Activated CD8-positive, alpha-beta T cell treated with anti-CD3 and anti-CD28 coated beads, Interleukin-2, amount 10 ng/mL, durations not matched to agents 7 days and 5 days (primary cell): ENCODE results near the gene POU2AF2. TPM values are rescaled to one million over a fixed set of nuclear protein-coding genes. Genes with fewer than 3 reads are reported as not detected.
"Not testable (repeated sequence)": the region's sequence is repeated elsewhere in the genome, so short reads cannot be mapped to it uniquely, and the experiment has no call there.

Source experiments
- ATAC-seq: fragments of 150-1000 bp; cut with Tn5 transposase; one replicate; pipeline ENCODE4 v1.10.0; 2021; ENCODE audit warnings: moderate library complexity
- CTCF ChIA-PET: fragments of 350-600 bp; sonication (Branson Sonifier 250); formaldehyde crosslinking; loops from one replicate; lab custom pipeline; 2021; ENCODE audit warnings: antibody characterized with exemption; lab: Charles Lee
- POLR2A ChIA-PET: fragments of 350-600 bp; sonication (Branson Sonifier 250); formaldehyde crosslinking; loops from one replicate; lab custom pipeline; 2021; ENCODE audit warnings: antibody characterized with exemption; lab: Charles Lee
- DNase-seq: peaks from one replicate; pipeline ENCODE4 v3.0.0-alpha.2; 2020
- H3K27ac Mint-ChIP-seq: one replicate; pipeline ENCODE4 v1.8.0; 2021; ENCODE audit warnings: mild to moderate bottlenecking, mixed read lengths
- H3K27me3 Mint-ChIP-seq: one replicate; pipeline ENCODE4 v1.8.0; 2021; ENCODE audit warnings: low read depth, mixed read lengths
- H3K36me3 Mint-ChIP-seq: one replicate; pipeline ENCODE4 v1.8.0; 2021; ENCODE audit warnings: low read depth, mixed read lengths
- H3K4me1 Mint-ChIP-seq: one replicate; pipeline ENCODE4 v1.8.0; 2021; ENCODE audit warnings: low read depth, mixed read lengths
- H3K4me3 Mint-ChIP-seq: one replicate; pipeline ENCODE4 v1.8.0; 2021; ENCODE audit warnings: mild to moderate bottlenecking, mixed read lengths
- H3K9me3 Mint-ChIP-seq: one replicate; pipeline ENCODE4 v1.8.0; 2022; ENCODE audit warnings: mixed read lengths; ENCODE audit not compliant: insufficient read depth
- total RNA-seq, 2 experiments: library from RNA; stranded (reverse); gene quantifications; one replicate each; pipeline ENCODE4 v1.2.3, GENCODE V29; 2021

The POU2AF2 gene, protein sequence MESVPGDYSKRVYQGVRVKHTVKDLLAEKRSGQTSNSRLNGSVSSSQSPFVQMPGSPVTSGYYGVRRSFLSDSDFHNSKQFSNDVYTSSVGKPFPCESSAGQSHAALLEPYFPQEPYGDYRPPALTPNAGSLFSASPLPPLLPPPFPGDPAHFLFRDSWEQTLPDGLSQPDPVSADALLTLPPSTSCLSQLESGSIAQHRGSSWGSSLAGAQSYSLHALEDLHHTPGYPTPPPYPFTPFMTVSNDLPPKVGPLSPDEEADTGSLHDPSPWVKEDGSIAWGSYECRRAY
- not detected for total RNA-seq

DNA sequence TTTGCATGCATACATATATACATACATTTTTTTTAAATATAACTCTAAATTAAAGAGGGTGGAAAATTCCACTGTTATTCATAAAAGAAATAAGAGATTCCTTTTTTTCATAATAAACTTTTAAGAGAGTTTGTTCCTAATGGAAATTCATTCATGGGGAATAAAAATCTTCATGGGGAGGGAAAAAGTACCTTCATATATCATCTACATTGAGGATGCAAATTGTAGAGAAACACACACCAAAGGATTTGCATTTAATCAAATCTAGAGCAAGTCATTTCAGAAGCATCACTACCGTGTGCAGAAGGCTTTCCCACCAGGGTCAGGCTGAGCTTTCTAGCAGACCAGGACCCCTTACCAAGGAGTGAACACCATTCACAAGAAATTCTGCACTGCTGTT lies at the start of gene POU2AF2:
POU2AF2 (plus strand) TSS at position 301 of the 400 bp plus-strand sequence. CDS start 129 bp downstream, outside the sequence.
- peaks cover 36% of the 10 kb centered on the region for H3K27me3 Mint-ChIP-seq
- no peak within 1 kb of the TSS for H3K4me3 Mint-ChIP-seq
- ATAC-seq (no peak), DNase-seq (no peak)
- no peaks in the 10 kb centered on the region for H3K36me3 Mint-ChIP-seq
- POLR2A ChIA-PET: no interaction called here
- H3K9me3 Mint-ChIP-seq: no peaks in the 10 kb centered on the region
- H3K4me1 Mint-ChIP-seq: no peaks in the 10 kb centered on the region
- no peak within 1 kb of the TSS for H3K27ac Mint-ChIP-seq
- CTCF ChIA-PET: no interaction called here

DNA sequence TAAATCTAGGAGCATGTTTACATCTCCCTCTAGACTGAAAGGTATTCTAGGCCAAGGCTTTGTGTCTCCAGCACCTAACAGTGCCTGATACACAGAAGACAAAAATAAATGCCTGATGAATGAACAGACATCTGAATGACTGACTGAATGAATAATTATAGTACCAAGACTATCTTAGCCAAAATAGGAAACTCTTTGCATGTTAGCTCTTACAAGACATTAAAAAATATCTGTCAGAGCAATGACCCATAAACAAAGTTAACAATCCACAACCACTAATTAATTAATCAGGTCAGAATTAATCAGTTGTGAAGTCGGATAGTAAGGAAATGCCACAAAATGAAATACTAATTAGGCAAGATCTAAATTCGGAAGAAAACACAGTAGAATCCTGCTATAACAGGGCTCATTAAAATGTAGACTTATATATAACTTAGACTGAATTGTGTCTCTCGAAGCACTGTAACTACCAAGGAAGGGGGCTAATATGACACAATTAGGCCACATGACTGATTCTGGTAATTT lies 45.5 kb upstream of the POU2AF2 start:
- H3K36me3 Mint-ChIP-seq: no peaks in the 10 kb centered on the region

DNA sequence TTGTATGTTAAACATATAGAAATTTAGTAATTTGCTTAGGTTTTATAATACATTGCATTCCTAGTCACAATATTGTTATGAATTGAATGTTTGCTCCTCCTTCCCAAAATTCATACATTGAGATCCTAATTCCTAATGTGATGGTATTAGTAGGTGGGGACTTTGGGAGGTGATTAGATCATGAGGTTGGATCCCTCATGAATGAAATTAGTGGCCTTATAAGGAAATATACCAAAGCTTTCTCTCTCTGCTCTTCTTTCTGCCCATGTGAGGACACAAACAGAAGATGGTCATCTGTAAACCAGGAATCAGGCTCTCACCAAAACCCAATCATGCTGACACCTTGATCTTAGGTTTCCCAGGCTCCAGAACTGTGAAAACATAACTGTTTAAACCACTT lies 41.3 kb upstream of the POU2AF2 start:
- no peak for DNase-seq
- ChIA-PET CTCF (no interaction called here), POLR2A (no interaction called here)
- Mint-ChIP-seq H3K27ac (no peak overlapping the region), H3K9me3 (no peaks in the 10 kb centered on the region), H3K4me1 (no peaks in the 10 kb centered on the region), H3K36me3 (no peaks in the 10 kb centered on the region), H3K27me3 (peaks cover 18% of the 10 kb centered on the region), H3K4me3 (no peak overlapping the region)
- ATAC-seq: no peak

More for the DNA sequence above, 45.5 kb upstream of the POU2AF2 start:
- Mint-ChIP-seq H3K27ac (no peak overlapping the region), H3K27me3 (peaks cover 22% of the 10 kb centered on the region), H3K9me3 (no peaks in the 10 kb centered on the region), H3K4me3 (no peak overlapping the region), H3K4me1 (no peaks in the 10 kb centered on the region)
- POLR2A ChIA-PET: no interaction called here
- CTCF ChIA-PET: interaction anchor here (0.6 kb wide), 1 partner anchor 295 kb away, joined by 3 read pairs; no protein-coding TSS in a partner anchor
- ATAC-seq: no peak
- DNase-seq: no peak

DNA sequence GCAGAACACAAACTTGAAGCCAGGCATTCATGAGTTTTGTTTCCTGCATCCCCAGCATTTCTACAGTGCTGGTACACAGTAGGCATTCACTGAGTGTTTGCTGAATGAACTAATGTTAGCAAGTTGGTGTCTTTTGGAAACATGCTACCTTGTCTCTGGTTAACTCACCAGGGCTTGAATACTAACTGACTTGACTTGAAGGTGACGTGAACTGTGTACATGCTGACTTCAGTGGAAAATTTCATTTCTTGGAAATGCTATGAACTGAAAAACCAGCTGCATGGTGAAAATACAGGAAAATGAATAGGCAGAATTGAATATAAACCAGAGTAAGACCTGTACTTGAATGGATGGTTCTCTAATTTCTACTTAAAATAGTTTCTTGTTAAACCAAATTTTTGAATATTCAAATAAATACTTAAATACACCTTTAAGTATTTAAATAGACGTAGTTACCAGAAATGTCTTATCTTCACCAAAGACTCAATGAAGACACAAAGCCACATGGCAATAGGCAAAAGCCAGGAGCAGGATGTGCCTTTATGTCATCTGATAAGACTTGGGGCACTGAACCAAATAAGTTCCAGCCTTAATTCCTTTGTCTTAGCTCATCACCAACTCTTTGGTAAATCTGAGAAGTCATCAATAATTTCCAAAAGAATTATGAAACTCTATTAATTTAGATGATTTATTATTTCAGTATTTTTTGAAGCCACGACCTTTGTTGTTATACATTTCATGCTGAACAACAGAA lies 39.7 kb upstream of the POU2AF2 start:
- Mint-ChIP-seq H3K4me3 (no peak overlapping the region), H3K4me1 (no peaks in the 10 kb centered on the region), H3K27me3 (peaks cover 14% of the 10 kb centered on the region), H3K9me3 (no peaks in the 10 kb centered on the region), H3K27ac (no peak overlapping the region), H3K36me3 (no peaks in the 10 kb centered on the region)
- POLR2A ChIA-PET: no interaction called here
- no peak for ATAC-seq
- CTCF ChIA-PET: no interaction called here
- no peak for DNase-seq

DNA sequence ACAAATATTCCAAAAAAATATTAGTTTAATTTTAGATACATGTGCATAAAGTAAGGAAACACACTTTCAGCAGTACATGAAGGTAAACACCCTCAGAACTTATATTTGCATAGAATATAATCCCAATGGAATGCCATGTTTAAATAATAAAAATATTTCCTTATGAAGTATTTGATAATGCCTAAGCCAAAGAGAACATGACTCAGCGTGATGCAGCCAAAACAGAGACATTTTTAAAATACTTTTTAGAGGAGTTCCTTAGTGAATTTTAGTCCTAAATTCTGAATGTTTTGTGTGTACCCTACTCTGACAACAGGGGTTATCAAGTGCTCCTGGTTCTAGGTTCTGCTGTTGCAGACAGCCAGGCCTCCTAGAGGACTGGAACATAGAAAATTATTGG lies 39.1 kb upstream of the POU2AF2 start:
- no peak overlapping the region for H3K4me3 Mint-ChIP-seq
- CTCF ChIA-PET: no interaction called here
- no peaks in the 10 kb centered on the region for H3K36me3 Mint-ChIP-seq
- POLR2A ChIA-PET: no interaction called here
- no peaks in the 10 kb centered on the region for H3K9me3 Mint-ChIP-seq
- peaks cover 15% of the 10 kb centered on the region for H3K27me3 Mint-ChIP-seq
- ATAC-seq (no peak), DNase-seq (no peak)
- H3K27ac Mint-ChIP-seq: no peak overlapping the region
- H3K4me1 Mint-ChIP-seq: no peaks in the 10 kb centered on the region

DNA sequence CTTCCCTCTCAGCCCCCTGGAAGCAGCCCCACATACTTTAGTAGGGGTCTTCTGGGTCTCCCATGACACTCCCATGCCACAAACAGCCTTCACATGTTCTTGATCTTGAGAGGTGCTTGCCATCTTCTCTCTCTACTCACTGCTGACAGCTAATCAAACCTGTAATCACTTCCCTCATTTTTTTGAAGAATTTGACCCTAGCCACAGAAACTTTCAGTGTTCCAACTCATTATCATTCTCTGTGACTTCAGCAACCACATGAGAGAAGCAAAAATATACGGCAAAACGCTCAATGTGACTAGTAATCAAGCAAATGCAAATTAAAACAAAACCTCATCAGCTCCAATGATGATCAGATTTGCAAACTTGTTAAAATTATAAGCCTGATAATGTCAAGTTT lies 38.3 kb upstream of the POU2AF2 start:
- Mint-ChIP-seq H3K27ac (no peak overlapping the region), H3K4me1 (no peaks in the 10 kb centered on the region), H3K4me3 (no peak overlapping the region), H3K36me3 (no peaks in the 10 kb centered on the region), H3K27me3 (peaks cover 15% of the 10 kb centered on the region), H3K9me3 (no peaks in the 10 kb centered on the region)
- DNase-seq (no peak), ATAC-seq (no peak)
- ChIA-PET POLR2A (no interaction called here), CTCF (no interaction called here)

DNA sequence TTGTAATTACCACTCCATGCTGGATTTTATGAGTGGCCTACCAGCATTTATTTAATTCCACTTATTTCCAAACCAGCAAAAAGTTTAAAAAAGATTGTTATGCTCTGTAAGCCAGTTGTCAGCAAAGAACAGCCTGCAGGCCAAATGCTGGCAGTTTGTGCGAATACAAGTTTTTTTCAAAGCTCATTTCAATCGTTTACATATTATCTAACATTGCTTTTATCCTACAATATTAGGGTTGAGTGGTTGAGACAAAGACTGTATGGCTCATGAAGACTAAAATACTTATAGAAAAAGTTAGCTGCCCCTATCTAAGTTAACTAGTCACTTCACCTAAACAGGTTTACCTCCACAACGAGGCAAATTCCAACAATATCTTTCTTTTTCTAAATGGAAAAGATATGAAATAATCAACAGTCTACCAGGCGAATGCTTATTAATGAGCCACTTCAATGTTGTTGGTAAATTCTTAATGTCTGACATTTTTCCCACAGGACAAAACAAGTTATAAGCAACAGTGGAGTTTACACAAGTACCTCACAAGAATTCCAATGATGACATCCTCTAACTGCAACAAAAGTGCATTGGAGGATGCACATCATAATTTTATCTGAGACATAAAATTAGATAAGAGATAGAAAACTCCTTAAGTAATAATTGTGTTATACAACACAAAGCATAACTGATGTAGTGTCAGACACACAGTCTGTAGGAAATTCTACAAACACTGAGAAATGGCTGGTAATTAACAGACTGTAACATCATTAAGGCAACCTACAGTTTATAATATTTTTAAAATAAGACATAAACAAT lies 35.8 kb upstream of the POU2AF2 start:
- no peak overlapping the region for H3K27ac Mint-ChIP-seq
- H3K9me3 Mint-ChIP-seq: no peaks in the 10 kb centered on the region
- DNase-seq: no peak
- H3K4me1 Mint-ChIP-seq: no peaks in the 10 kb centered on the region
- no peak for ATAC-seq
- H3K36me3 Mint-ChIP-seq: no peaks in the 10 kb centered on the region
- POLR2A ChIA-PET: no interaction called here
- CTCF ChIA-PET: interaction anchor here (1.5 kb wide), 1 partner anchor 21 kb away, joined by 6 read pairs; no protein-coding TSS in a partner anchor
- H3K4me3 Mint-ChIP-seq: no peak overlapping the region
- H3K27me3 Mint-ChIP-seq: peaks cover 15% of the 10 kb centered on the region

DNA sequence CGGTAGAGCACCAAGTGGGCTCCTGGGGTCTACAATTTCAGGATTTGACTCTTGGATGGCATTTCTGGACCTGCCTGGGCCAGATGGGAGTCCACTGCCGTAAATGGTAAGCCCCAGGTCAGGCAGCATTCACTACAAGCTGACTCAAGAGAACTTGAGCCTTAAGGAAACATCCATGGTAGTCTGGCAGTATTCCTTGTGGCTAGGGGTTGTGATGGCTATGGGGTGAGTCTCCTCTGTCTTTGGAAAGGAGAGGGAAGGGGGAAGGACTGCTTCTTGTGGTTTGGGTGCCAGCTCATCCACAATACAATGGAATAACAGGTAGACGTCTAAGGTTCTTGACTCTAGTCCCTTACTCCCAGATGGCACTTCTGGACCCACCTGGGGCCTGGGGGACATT lies 32.3 kb upstream of the POU2AF2 start:
- ATAC-seq (no peak), DNase-seq (no peak)
- Mint-ChIP-seq H3K27me3 (peaks cover 33% of the 10 kb centered on the region), H3K9me3 (no peaks in the 10 kb centered on the region), H3K4me3 (no peak overlapping the region), H3K36me3 (no peaks in the 10 kb centered on the region), H3K27ac (no peak overlapping the region), H3K4me1 (no peaks in the 10 kb centered on the region)
- POLR2A ChIA-PET: no interaction called here
- CTCF ChIA-PET: no interaction called here

DNA sequence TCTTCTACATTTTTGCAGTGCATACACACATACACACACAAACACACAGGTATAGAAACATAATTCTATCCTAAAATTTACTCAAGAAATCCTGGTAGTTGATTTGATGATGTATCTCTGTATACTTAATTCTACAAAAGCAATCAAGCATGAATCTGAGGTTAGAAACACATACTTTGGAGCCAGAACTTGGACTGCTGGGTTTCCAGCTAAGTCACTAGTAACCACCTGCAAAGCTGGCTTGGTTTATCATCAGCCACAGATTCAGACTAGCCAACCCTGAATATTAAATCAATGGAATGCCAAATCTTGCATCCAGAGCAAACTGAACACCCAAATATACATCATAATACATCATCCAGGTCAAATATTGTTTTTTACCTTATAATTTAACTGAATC lies 24.8 kb upstream of the POU2AF2 start:
- no peak for ATAC-seq
- Mint-ChIP-seq H3K27me3 (peaks cover 54% of the 10 kb centered on the region), H3K36me3 (no peaks in the 10 kb centered on the region), H3K4me1 (peaks cover 19% of the 10 kb centered on the region), H3K27ac (no peak overlapping the region), H3K4me3 (no peak overlapping the region), H3K9me3 (no peaks in the 10 kb centered on the region)
- CTCF ChIA-PET: interaction anchor here (2.6 kb wide), 1 partner anchor 10 kb away, joined by 13 read pairs; no protein-coding TSS in a partner anchor
- POLR2A ChIA-PET: no interaction called here
- DNase-seq: no peak

DNA sequence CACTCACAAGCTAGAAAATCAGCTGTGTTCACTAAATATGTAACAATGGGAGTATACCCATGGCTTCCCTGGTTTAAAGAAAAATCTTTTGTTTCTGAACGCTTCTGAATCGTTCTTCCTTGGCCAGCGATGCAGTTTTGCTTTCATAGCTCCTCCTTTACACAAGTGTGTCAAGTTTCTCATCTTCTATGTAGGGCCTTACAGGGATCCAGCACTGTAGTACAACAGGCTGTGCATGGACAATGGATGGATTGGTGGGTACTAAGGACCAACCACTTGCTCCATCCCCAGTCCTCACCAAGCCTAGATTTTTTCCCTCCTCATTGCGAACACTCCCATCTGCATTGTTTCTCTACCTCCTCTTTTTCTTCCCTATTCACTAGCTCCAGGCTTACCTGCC lies 24.3 kb upstream of the POU2AF2 start:
- no peak for ATAC-seq
- peaks cover 19% of the 10 kb centered on the region for H3K4me1 Mint-ChIP-seq
- DNase-seq: no peak
- CTCF ChIA-PET: interaction anchor here (2.6 kb wide), 1 partner anchor 9 kb away, joined by 13 read pairs; no protein-coding TSS in a partner anchor
- H3K9me3 Mint-ChIP-seq: no peaks in the 10 kb centered on the region
- H3K36me3 Mint-ChIP-seq: no peaks in the 10 kb centered on the region
- POLR2A ChIA-PET: no interaction called here
- H3K27me3 Mint-ChIP-seq: peaks cover 49% of the 10 kb centered on the region
- no peak overlapping the region for H3K4me3 Mint-ChIP-seq
- no peak overlapping the region for H3K27ac Mint-ChIP-seq

DNA sequence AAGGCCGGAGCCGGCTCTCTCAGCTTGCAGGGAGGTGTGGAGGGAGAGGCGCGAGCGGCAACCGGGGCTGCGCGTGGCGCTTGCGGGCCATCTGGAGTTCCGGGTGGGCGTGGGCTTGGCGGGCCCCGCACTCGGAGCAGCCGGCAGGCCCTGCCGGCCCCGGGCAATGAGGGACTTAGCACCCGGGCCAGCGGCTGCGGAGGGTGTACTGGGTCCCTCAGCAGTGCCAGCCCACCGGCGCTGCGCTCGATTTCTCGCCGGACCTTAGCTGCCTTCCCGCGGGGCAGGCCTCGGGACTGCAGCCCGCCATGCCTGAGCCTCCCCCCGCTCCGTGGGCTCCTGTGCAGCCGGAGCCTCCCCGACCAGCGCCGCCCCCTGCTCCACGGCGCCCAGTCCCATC lies 23.6 kb upstream of the POU2AF2 start:
- H3K36me3 Mint-ChIP-seq, ATAC-seq, H3K9me3 Mint-ChIP-seq, DNase-seq, H3K4me3 Mint-ChIP-seq, POLR2A ChIA-PET, H3K27ac Mint-ChIP-seq: not testable (repeated sequence)
- CTCF ChIA-PET: interaction anchor here (2.6 kb wide), 1 partner anchor 8 kb away, joined by 13 read pairs; no protein-coding TSS in a partner anchor
- H3K4me1 Mint-ChIP-seq: peaks cover 19% of the 10 kb centered on the region
- peaks cover 47% of the 10 kb centered on the region for H3K27me3 Mint-ChIP-seq
